COLO668 (cell line): ENCODE results near the gene IDH3B.
"Not testable (repeated sequence)": the region's sequence is repeated elsewhere in the genome, so short reads cannot be mapped to it uniquely, and the experiment has no call there.

ENCODE experiments used
- DNase-seq: peaks from one replicate; lab custom pipeline; 2025; ENCODE audit not compliant: unreplicated experiment; lab: John Stamatoyannopoulos, UW

The IDH3B gene

GRCh38 chr20:2663887-2664719, at the start of gene IDH3B:
TSS of gene IDH3B (minus strand) at chr20:2664216. CDS start at chr20:2664188, 28 bp downstream.
- DNase-seq: peak; percentile 91

GRCh38 chr20:2713285-2713684, 49.3 kb upstream of the IDH3B start:
- no peak for DNase-seq

DNA sequence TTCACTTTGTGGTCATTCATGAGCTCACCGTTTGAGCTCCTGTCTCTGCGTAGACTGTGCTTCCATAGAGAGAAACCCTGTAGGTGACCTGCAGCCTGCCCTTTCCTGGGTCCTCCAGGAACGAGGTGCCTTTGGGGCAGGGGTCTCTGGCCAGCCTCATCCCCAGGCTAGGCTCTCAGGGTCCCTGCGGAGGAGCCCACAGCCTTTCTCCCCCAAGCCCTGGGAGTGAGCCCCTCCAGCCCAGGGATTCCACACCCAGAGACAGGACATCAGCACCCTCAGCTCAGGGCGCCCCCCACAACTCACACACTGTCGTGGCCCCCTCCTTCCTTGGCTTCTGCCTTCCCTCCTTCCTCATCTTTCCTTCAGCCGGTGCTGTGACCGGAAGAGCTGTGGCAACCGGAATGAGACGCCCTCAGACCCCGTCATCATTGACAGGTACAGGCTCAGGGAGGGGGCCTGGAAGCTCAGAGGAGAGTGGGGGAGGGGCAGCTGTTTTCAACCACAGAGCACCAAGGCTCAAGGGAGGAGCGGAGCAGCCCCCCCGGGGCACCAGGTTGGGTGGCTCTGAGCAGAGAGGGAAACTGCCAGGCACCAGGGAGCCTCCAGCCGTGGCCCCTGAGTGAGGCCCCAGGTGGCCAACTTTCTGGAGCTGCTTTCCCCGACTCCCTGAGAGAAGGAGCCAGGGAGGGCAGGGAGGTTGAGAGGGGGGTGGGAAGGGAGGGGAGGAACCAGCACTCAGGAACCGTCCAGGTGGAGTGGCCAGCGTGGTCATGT, 45.4 kb upstream of the IDH3B start:
- no peak for DNase-seq

DNA sequence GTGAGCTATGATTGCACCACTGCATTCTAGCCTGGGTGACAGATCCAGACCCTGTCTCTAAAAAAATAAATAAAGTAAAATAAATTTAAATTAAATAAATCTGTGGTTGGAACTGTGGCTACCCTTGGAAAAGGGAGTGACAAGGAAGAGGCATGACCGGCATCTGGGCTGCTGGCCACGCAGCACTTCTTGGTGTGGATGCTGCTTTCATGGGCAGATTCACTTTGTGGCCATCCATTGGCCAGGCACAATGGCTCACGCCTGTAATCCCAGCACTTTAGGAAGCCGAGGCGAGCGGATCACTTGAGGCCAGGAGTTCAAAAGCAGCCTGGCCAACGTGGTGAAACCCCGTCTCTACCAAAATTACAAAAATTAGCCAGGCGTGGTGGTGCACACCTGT, 44.6 kb upstream of the IDH3B start:
- no peak for DNase-seq

DNA sequence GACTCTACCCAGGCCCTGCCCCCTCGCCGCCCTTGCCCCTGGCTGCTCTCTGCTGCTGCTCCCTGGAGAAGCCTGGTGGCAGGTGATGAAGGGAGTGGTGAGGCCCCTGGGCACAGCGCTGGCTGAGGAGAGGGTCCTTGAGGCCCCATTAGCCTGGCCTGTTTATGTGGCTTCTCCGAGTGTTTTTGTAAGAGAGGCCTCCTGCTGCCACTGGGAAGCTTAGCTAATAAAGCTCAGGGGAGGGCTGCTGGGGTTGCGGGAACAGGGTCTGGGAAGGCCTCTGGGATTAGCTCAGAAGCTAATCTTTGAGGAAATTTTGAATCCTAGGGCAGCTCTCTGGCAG, 44.0 kb upstream of the IDH3B start:
- DNase-seq: no peak

- no peak for DNase-seq
Measured at GRCh38 chr20:2707353-2708072, 43.5 kb upstream of the IDH3B start.

GRCh38 chr20:2706688-2707352, 42.8 kb upstream of the IDH3B start:
- DNase-seq: no peak

DNA sequence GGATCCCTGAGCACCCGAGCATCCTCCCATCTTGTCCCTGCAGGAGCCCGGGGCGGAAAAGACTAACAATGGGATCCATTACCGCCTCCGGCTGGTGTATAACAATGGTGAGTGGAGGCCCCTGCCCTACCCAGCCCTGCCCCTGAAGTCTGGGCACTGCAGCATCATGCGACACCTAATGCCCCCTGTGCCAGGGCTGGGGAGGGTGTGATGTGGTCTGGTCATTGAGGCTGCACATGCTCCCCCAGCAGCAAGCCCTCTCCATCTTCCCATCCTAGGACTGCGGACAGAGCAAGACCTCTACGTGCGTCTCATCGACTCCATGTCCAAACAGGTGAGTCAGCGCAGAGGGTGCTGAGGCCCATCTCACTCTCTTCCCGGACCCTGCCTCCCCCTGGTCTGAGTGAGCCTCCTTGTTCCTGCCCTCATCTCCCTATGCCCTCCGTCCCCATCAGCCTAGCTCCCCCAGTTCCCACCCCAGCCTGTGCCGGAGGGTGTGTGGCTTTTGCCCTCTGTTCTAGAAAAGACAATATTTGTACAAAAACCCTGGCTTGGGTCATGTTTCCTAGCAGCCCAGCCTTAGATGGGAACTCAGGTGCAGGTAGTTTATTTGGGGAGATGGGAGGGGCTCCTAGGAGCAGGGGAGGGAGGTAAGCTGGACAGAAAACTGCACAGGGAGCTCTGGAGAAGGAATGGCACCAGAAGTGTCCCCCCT, 42.1 kb upstream of the IDH3B start:
- no peak for DNase-seq

DNA sequence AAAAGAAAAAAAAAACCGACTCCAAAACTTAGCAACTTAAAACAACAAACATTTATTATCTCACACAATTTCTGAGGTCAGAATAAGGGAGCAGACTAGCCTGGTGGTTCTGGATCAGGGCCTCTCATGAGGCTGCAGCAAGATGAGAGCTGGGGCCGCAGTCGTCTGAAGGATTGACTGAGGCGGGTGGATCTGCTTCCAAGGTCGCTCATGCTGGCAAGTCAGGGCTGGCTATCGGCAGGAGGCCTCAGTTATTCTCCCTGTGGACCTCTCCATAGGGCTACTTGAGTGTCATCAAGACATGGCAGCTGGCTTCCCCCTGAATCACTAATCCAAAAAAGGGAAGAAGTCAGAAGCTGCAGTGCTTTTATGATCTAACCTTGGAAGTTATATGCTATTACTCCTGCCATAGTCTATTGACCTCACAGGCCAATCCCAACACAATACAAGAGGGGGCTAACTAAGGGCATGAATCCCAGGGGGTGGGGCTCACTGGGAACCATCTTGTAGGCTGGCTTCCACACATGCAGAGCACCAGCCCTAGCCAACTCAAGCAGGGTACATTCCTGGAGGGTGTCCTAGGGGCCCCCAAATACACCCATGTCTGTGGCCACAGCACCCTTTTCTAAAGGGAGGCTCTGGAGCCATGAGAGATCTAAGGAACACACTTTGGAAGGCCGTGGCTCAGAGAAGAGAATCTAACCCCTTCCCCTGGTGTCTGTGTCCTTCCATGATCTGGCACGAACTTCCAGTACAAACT, 39.9 kb upstream of the IDH3B start:
- DNase-seq: no peak

DNA sequence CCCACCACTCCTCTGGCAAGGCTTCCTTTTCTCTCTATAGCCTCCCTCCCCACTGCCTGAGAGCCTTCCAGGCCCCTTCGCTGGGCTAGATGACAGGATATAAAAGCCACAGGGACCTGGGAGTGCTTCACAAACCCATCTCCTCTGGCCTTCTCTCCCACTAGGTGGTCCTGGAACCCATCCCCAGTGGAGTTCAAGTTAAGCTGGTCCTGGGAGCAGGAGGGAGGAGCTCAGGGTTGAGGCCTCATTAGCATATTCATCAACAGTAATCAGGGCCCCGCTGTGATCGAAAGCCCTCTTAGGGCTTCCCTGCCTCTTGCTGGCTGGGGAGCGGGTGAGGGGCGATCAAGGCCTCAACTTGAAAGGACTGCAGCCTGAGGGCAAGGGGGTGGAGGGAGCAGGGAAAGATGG, 37.7 kb upstream of the IDH3B start:
- DNase-seq: no peak

DNA sequence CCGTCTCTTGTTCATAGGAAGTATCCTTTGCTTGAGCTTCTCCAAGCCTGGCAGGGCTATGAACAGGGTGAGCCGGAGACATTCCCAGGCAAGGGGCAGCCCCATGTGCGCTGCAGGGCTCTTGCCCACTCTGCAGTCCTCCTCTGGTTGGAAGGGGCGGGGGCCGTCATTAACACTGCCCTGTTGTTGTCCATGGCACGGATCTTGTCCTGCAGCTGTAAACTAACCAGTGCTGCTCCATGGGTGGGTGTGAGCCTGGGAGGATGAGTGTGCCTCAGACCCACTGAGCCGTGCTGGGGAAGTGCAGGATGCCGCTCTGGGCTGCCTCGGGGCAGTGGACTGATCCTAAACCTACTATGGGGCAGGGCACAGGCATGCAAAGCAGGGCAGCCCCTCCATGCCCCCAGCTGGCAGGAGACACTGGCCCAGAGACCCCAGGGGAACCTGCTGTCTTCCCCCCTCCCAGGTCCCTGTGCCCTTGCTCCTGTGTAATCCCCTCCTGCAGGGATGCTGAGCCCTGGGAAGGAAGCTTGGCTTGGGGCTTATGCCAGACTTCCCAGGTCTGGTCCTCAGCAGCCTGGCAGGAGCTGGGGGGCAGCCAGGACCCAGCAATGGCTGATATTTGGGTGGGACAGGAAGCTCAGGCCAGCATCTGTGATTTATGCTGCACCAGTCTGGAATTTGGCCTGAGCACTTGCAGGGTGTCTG, 37.1 kb upstream of the IDH3B start:
- DNase-seq: no peak

DNA sequence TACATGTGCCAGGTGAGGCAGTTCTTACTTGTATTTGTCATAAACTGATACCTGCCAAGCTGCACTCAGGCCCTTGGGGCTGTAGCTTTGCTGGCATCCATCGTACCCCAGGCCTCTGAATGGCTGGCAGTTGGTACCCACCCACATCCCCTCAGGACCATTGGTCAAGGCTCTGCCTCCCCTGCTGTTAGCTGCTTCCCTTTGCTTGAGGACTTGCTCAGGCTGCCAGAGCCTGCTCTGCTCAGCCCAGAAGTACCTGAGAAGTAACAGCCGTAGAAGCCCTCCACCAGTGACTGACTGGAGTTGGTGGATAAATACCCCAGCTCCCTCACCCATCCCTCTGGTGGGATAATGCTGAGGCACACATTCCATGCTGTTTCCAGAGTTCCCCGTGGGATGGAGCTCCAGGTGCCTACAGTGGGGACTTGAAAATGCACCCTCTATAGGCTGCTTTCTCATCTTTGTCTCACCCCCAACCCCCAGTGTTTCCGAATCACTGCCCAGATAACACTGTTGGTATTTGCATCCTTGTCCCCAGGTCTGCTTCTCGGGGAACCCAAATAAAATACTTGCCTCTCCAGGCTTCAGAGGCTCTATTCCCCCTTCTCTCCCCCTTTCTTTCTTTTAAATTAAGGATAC, 35.9 kb upstream of the IDH3B start:
- DNase-seq: no peak

DNA sequence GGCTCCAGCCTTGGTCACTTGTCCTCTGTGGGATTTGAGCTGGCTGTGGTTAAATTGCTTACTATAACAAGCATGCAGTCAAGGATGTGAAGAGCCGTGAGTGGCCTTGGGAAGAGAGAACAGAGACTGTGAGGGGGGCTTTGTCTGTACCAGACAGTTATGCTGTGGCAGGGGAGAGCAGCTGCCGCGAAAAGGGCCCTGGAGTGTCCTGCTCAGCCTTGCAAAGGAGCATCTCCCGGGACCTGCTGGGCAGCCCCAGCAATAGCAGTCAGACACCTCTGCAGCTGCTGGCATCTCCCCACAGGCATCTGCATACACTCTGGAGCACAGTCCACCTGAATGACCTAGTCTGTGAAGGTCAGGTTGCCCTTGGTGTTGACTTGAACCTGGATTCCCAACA, 34.9 kb upstream of the IDH3B start:
- no peak for DNase-seq

DNA sequence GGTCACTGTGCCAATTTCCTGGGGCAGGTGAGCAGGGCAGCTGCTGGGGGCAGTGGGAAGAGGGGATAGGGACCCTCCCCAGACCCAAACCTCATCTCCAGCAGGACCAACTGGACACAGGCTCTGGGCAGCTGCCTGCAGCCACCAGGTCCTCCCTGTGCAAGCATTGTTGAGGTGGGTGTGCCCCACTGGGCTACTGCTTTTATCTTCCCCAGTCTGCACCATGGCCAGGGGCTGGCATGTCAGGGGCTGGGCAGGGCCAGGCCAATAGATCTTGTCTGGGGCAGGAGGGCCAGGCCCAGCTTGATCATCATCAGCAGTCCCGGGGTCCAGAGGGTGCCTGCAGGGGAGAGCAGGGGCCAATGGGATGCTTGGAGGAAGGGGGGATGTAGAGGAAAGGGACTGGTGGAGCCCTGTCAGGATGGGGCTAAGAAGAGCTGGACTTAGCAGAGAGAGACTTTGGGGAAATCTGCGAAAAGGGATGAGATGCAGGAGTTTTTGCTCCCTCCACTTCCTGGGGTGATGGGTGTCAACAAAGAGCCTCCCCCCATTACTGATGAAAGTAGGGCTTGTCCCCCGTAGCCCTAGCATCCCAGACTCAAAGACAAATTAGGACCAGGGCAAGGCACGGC, 34.3 kb upstream of the IDH3B start:
- no peak for DNase-seq

DNA sequence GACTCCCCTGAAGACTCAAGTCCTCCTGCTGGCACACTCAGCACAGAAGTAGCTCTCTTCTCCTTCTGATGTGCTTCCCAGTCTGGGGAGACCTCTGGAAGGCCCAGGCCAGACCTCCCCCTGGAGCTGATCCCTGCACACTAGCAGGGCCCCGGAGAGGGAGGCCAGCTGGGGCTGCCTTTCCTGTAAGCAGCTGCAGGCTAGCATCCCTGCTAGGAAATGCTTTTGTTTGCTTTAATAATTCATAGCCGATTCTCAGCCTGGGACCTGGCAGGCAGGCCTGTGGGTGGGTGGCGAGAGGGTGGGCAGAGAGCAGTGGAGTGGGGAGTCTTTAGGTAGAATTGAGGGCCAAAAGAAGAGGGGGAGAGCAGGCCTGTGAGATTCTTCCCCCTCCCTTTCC, 33.8 kb upstream of the IDH3B start:
- no peak for DNase-seq

DNA sequence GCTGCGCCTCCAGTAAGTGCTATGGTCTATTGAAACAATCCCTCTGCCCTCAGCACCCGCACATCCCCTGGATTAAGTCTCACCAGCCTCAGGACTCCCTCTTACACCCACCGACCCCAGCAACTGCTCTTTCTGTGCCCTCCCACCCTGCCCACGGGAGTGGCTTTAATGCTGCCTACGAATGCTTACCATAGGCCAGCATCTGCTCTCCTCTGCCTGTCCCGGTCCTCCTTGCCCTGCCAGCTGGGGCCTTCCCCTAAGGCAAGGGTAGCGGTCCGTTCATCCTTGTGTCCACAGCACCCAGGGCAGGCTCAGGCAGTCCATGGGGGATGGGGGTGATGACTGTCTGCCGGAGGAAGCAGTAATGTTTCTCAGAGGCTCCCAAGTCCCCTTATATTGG, 32.6 kb upstream of the IDH3B start:
- no peak for DNase-seq

DNA sequence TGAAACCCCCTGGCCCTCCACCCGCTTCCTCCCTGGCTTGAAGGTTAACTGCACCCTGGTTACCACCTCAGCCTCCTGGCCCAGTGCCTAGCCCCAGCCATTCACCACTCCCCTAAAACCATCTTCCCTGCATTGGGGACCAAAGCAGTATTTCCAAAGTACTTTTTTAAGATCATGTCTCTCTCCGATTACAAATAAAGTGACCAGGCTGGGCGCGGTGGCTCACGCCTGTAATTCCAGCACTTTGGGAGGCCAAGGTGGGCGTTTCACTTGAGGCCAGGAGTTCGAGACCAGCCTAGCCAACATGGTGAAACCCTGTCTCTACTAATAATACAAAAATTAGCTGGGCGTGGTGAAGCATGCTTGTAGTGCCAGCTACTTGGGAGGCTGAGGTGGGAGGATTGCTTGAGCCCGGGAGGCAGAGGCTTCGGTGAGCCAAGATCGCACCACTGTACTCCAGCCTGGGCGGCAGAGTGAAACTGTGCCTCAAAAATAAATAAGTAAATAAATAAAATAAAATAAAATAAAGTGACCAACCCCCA, 32.0 kb upstream of the IDH3B start:
- DNase-seq: not testable (repeated sequence)
